Gastrocnemius medialis (tissue), 4 donors: ENCODE measurements around the gene ANXA1.

Experiments used
- POLR2A ChIP-seq, 2 donors: fragments of 450-650 bp; IDR thresholded peaks; one replicate each; pipeline ENCODE4 v1.6.1; 2017; ENCODE audit warnings: antibody characterized with exemption in 2 of 2, mild to moderate bottlenecking in 2 of 2, moderate library complexity in 2 of 2
- TF ChIP-seq, protein P1 (sequence below), 5 experiments: fragments of 450-650 bp in 3 of 5; fragments of 200-600 bp in 2 of 5; sonication (generic) in 2 of 5; IDR thresholded peaks in 4 of 5; conservative IDR thresholded peaks in 1 of 5; 1 replicate in 4 of 5; 2 replicates in 1 of 5; pipeline ENCODE4 v1.5.1; 2016 to 2019; ENCODE audit warnings: antibody characterized with exemption in 5 of 5, mild to moderate bottlenecking in 3 of 5, moderate library complexity in 3 of 5

- no peak for TF ChIP-seq POLR2A (IDR thresholded peaks at IDR 0.05)
- TF ChIP-seq, protein P1, sequence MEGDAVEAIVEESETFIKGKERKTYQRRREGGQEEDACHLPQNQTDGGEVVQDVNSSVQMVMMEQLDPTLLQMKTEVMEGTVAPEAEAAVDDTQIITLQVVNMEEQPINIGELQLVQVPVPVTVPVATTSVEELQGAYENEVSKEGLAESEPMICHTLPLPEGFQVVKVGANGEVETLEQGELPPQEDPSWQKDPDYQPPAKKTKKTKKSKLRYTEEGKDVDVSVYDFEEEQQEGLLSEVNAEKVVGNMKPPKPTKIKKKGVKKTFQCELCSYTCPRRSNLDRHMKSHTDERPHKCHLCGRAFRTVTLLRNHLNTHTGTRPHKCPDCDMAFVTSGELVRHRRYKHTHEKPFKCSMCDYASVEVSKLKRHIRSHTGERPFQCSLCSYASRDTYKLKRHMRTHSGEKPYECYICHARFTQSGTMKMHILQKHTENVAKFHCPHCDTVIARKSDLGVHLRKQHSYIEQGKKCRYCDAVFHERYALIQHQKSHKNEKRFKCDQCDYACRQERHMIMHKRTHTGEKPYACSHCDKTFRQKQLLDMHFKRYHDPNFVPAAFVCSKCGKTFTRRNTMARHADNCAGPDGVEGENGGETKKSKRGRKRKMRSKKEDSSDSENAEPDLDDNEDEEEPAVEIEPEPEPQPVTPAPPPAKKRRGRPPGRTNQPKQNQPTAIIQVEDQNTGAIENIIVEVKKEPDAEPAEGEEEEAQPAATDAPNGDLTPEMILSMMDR (IDR thresholded peaks at IDR 0.05 in 4 of 5, conservative IDR thresholded peaks at IDR 0.05 in 1 of 5) = no peak
These were observed 37.6 kb upstream of the ANXA1 start for GRCh38 chr9:73114058-73114457.
